ENCODE measurements around the gene MAPT.

GRCh38 chr17:46061435-46061834 is 167.1 kb downstream of the MAPT start:
- TF ChIP-seq CTCF (conservative IDR thresholded peaks at IDR 0.05), result peak; percentile 53
- no peak for TF ChIP-seq ZFX (IDR thresholded peaks at IDR 0.05)
